ENCODE measurements around the gene FOXC1.

DNA sequence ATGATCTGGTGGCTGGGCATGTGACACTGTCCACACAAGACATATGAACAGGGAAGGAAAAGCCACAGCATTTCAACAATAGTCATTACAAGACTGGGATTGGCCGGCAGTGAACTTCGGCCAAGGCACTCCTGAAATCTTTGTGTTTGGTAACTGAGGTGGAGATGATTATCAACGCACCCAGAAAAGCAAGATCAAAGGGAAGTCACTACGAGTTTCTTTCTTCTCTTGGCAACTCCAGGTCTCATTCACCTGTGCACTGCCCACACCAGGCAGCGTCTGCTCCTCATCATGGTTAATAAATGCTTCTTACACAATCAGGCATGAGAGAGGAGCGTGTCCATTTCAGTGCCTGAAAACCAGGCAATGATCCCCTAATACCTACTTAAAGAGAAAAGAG lies 20.5 kb upstream of the FOXC1 start:
- TF ChIP-seq, protein P1, sequence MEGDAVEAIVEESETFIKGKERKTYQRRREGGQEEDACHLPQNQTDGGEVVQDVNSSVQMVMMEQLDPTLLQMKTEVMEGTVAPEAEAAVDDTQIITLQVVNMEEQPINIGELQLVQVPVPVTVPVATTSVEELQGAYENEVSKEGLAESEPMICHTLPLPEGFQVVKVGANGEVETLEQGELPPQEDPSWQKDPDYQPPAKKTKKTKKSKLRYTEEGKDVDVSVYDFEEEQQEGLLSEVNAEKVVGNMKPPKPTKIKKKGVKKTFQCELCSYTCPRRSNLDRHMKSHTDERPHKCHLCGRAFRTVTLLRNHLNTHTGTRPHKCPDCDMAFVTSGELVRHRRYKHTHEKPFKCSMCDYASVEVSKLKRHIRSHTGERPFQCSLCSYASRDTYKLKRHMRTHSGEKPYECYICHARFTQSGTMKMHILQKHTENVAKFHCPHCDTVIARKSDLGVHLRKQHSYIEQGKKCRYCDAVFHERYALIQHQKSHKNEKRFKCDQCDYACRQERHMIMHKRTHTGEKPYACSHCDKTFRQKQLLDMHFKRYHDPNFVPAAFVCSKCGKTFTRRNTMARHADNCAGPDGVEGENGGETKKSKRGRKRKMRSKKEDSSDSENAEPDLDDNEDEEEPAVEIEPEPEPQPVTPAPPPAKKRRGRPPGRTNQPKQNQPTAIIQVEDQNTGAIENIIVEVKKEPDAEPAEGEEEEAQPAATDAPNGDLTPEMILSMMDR (IDR thresholded peaks at IDR 0.05; ENCODE audit: insufficient read depth, low read depth, low read length), result no peak
- no peak for TF ChIP-seq EZH2 (IDR thresholded peaks at IDR 0.05; ENCODE audit: insufficient read depth, low read length)
